Measurements from ENCODE around the gene ATP1A3.
A peak's percentile ranks its signal among the peaks of the same experiment; 100 is the strongest.

The ATP1A3 gene

DNA sequence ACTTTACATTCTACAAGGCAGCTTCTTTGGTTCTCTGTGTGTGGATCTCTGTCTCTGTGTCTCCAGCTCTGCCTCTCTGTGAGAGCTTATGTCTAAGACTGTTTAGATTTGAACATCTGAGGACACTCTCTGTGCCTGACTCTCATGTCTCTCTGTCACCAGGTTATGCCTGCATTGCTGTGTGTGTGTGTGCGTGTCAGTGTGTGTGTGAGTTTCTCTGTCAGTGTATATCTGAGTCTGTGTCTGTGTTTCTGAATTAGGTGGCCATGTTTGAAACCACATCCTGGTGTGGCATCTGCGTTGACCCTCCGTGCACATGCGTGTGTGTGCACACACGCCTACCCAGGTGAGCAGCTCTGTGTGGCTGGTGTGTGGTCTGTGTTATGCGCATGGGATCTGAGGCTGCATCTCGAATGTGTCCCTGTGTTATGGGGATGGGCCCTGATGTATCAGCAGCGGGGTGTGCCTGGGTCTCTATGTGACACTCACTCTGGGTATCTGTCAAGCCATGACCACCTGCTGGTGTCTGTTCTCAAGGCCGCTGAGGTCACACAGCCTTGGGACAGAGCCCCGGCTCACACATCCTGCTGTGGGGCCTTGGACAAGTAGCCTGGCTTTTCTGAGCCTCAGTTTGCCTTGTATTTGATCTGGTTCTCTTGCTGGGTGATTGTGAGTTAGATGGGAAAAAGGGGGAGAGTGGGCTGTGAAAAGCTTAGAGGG, 6.7 kb downstream of the ATP1A3 start:
- DNase-seq (ENCODE audit: low read depth), result no peak

DNA sequence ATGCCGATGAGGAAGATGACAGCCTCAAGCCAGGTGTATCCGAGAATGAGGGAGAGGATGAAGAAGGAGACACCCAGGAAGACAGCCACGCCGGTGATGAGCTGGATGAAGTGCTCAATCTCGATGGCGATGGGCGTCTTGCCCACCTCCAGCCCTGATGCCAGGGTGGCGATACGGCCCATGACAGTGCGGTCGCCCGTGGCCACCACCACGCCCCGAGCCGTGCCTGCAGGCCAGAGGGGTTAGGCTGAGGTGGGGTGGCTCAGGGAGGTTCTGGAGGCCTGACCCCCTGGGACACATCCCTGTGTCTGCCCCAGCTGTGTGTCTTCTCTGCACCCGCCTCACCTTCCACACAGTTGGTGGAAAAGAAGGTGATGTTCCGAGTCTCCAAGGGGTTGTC, 9.1 kb downstream of the ATP1A3 start:
- DNase-seq (ENCODE audit: low read depth), result no peak

DNA sequence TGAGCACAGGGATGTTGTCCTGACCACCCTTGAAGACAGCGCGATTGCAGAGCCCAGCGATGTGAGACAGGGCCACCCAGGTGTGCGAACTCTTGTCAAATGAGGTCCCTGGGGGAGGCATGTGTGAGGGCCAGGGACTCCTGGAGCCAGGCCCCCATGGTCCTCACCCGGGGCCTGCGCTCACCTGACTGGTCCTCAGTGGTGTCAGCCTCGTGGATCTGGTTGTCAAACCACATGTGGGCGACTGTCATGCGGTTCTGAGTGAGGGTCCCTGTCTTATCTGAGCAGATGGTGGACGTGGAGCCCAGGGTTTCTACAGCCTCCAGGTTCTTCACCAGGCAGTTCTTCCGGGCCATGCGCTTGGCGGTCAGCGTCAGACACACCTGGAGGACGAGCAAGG, 12.3 kb downstream of the ATP1A3 start:
- DNase-seq (ENCODE audit: low read depth), result no peak

DNA sequence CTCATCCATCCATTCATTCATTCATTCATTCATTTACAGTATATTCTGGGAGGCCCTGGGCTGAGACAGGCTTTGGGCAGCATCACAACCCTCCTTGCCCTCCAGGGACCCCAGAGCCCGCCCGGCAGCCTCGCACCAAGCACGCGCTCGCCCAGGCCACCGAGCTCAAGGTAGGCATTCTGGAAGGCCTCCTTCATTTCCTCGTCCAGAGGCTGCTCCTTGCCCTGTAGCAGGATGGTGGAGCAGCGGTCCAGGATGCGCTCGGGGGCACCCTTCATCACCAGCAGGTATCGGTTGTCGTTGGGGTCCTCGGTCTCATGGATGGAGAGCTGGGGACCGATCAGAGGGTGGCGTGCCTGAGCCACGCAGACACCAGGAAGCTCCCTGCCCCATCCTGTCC, 15.6 kb downstream of the ATP1A3 start:
- DNase-seq (ENCODE audit: low read depth), result no peak

DNA sequence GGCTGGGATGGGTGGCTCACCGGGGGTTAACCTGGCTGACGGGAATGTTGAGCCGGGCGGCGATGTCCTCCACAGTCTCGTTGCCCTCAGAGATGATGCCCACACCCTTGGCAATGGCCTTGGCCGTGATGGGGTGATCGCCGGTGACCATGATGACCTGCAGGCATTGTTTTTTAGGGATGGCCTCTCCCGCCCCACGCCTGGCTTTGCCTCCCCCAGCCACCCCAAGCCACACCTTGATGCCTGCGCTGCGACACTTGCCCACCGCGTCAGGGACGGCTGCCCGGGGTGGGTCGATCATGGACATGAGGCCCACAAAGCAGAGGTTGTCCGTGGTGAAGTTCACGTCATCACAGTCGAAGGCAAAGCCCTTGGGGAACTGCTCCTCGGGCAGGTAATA, 16.1 kb downstream of the ATP1A3 start:
- DNase-seq (ENCODE audit: low read depth), result no peak

DNA sequence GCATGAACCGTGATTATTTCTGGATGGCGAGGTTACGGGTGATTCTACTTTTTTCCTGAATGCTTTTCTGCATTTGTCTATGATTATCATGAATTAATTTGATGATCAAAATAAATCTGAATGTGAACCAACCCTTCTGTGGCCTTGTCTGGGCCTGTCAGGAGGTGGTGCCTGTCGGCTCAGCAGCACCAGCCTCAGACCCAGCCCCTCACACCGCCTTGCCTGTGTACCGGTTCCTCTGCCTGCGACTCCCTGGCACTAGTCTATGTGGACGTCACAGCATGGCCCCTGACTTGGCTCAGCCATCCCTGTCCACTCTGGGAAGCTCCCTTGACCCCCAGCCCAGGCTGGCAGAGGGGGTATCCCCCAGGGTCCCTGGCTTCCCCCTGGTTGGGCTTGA, 19.4 kb downstream of the ATP1A3 start:
- no peak for DNase-seq (ENCODE audit: low read depth)

DNA sequence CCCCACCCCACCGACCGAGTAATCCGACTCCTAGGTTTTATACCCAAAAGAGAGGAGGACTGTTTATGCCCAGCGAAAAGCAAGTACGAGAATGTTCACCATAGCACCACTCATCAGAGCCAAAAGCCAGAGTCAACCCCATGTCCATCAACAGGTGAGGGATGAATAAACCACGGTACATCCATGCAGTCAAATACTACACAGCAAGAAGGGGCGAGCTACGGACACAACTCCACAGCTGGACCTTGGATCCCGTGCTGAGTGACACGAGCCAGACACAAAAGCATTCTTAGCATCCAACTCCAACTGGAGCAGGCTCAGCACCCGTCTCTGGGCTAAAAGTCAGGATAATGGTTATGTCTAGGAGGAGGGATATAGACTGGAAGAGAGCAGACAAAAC, 22.7 kb downstream of the ATP1A3 start:
- no peak for DNase-seq (ENCODE audit: low read depth)

DNA sequence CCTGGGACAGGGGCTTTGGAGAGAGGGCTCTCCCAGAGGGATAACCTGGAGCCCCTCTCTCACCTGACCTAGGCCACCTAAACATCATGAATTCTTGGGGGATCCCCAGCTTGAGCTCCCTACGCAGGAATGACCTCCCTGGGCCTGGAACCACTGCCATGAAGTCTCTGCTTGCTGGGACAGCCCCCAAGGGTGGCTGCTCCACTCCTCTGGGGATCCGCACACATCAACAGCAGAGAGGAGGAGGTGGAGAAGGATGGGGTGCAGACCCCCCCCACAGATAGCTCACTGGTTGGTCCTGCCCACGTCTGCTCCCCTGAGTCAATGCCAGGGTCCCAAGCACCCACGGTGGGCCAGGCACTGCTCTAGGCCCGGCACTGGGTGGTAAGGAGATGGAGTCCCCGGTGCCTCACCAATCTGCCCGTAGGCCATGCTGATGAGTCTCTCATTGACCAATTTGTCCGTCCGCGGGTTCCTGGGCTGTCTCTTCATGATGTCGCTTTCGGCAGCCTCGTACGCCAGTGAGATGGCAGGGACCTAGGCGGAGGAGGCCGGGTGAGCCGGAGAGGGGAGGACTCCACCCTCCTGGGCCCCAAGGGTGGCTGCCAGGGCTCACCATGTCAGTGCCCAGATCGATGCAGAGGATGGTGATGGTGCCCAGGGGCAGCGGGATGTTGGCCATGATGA, 24.1 kb downstream of the ATP1A3 start:
- no peak for DNase-seq (ENCODE audit: low read depth)

DNA sequence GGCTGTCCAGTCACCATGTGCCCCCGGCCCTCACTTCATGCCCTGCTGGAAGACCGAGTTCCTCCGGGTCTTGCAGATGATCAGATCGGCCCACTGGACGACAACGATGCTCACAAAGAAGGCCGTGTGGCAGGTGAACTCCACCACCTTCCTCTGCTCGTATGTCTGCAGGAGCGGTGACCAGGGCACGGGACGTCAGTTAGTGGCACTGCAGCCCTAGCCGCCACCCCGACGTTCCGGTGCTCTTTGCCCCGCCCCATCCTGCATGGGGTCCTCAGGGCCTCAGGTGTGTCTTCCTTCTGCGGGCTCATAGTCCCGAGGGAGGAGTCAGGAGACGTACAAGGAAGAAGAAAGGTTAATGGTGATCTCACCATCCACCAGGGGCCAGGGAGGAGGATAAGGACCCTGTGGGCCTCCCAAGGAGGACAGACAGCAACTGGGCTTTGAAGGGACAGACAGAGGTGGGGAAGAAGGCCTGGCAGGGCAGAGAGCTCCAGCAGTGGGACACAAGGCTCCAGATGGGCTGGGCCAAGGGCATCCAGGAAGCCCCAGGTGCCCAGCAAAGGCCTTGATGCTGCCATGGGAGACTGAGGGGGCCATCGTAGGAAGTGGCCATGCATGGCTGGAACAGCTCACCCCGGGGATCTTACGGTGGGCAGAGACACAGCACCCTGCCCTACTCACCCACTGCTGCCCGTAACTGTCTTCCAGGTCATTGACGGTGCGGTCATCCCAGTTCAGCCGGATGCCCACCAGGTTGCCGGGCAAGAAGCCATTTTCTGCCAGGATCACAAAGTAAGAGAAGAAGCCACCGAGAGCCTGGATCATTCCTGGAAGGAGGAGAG, 25.1 kb downstream of the ATP1A3 start:
- DNase-seq (ENCODE audit: low read depth), result no peak

DNA sequence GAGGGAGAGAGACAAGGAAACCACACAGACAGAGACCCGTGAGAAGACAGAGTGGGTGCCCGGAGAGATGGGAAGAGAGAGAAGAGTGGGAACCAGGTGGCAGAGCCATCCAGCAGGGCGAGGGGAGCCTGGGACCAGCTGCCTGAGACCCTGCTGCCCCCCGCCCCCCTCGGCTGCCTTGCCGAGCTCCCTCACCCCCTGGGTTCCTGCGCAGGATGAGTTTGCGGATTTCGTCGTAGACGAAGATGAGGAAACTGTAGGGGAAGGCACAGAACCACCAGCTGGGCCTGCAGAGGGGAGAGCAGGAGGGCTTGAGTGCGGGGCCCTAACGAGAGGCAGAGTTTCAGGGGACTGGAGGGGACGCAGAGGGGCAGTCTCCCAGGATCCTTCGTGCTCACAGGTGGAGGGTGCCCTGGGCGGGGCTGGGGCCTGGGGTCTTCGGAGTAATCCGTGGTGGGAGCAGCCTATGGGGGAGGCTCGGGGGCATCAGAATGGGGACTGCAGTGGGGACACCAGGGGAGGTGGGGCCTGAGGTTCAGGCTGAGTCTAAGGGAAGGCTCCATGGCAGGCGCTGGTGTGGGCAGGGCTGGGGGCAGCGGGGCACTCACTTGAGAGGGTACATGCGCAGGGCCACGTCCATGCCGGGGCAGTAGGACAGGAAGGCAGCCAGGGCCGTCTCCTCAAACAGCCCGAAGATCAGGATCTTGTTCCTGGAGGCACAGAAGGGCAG, 26.8 kb downstream of the ATP1A3 start:
- DNase-seq (ENCODE audit: low read depth), result no peak

DNA sequence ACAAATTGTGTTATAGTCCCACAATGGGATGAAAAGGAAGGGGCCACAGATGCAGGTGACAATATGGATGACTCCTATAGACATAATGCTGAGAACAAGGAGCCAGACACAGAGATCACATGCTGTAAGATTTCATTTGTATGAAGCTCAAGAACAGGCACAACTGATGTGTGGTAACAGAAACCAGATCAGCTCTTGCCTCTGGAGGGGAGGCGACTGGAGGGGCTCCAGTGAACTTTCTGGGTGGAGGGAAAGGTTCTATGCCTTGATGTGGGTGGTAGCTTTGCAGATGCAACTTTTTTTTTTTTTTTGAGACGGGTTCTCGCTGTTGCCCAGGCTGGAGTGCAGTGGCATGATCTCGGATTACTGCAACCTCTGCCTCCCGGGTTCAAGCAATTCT, 28.9 kb downstream of the ATP1A3 start:
- DNase-seq (ENCODE audit: low read depth), result no peak

DNA sequence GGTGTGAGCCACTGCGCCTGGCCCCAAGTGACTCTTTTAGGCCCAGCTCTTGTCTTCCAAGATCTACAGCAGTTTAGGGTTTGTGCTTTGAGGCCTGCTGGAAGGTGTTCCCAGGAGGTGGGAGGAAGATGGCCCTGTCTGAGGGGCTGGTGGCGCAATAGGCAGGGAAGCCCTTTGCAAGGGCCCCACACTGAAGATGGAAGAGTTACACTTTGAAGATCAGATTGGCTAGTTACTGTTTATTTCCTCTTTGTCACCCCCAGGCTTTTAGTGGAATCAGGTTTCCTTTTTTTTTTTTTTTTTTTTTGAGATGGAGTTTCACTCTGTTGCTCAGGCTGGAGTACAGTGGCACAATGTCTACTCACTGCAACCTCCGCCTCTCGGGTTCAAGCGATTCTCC, 33.1 kb downstream of the ATP1A3 start:
- DNase-seq (ENCODE audit: low read depth), result no peak

DNA sequence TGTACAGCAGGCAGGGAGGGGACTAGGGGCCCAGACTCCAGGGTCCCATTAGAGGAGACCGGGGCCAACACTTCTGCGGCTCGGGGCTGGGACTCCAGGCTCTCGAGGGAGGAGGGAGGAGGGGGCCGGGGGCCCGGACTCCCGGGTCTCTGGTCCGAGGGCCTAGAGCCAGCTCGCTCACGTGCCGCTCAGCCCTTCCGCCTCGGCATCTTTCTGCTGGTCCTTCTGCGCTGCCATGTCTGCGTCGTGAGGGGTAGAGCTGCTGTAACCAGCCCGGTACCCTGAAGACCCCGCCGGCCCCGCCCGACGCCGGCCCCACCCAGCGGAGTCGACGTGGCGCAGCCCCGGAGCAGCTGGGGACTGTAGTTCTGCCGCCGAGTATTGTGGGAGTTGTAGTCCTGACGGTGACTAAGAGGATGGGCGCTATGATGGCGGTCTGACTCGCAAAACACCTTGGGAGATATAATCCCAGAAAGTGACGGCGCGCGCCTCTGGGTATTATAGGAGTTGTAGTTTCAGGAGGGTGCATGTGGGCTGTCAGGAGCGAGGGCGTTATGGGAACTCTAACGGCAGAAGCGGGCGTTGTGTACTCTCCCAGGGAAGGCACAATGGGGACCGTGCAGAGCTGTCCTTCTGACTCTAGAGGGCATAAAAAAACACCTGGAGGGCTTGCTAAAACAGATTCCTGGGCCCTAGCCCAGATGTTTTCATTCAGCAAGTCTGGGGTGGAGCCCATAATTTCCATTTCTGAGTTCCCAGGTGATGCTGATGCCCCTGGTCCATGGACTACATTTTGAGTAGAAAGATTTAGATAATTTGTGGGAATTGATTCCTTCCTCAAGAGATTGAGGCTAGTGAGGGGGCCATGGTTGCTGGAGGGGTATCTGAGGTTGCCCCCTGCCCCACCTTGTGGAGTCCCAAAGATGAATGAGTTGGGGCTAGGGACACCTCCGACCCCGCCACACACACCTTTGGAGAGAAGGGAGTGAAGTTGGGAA, 34.7 kb downstream of the ATP1A3 start, which contains the start of gene RABAC1:
Gene RABAC1 (minus strand): TSS at position 266 of the 998 bp plus-strand sequence. CDS start 29 bp downstream, at position 237.
- DNase-seq (ENCODE audit: low read depth), result peak; percentile 83

DNA sequence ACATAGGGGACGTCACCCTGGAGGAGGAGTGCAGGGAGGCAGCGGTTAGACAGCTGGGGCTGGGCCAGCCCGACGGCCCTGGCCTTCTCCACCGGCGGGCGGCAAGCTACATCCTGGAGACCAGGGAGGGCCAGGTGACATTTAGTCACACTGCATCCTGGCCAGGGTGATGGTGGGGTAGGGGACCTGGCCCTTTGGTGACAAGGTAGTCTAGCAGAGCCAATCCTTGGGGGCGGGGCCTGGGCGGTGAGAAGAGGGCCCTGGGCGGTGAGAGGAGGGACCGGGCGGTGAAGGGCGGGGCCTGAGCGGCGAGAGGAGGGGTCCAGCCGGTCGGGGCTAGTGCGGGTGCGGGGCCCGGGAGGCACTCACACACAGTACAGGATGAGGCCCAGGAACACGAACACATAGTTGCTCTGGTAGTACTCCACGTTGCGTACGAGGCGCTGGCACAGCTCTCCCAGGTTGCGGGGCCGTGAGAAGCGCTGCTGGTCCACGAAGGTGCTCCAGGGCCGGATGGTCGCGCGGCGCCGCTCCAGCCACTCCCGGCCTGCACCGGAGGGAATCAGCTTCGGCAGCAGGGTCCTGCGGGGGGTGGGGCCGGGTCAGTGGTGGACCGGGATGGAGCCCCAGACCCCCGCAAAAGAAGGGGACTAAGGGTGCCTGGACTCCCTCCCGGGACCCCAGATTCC, 35.5 kb downstream of the ATP1A3 start:
- peak; percentile 77 for DNase-seq (ENCODE audit: low read depth)

DNA sequence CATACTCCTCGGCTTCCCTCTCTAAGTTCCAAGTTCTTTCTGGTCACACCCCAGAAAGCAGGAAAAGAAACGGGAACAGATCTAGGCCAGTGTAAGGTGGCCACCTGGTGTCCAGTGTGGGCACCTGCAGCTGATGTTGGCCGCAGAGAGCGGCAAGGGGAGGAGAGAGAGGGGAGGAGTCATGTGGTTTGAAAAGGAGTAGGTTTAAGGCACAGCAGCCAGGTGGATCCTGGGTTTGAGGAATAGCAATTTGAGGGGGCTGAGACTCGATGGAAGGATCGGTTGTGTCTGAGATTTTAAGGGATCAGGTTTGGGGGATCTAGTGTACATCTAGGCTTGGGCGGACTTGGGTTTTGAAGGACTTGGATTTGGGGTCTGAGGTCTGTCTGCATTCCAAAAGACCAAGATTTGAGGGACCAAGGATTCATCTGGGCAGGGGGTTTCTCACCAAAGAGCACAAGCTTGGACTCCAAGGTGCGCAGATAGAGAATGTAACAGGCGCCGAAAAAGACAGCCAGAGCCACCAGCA, 36.1 kb downstream of the ATP1A3 start:
- no peak for DNase-seq (ENCODE audit: low read depth)

DNA sequence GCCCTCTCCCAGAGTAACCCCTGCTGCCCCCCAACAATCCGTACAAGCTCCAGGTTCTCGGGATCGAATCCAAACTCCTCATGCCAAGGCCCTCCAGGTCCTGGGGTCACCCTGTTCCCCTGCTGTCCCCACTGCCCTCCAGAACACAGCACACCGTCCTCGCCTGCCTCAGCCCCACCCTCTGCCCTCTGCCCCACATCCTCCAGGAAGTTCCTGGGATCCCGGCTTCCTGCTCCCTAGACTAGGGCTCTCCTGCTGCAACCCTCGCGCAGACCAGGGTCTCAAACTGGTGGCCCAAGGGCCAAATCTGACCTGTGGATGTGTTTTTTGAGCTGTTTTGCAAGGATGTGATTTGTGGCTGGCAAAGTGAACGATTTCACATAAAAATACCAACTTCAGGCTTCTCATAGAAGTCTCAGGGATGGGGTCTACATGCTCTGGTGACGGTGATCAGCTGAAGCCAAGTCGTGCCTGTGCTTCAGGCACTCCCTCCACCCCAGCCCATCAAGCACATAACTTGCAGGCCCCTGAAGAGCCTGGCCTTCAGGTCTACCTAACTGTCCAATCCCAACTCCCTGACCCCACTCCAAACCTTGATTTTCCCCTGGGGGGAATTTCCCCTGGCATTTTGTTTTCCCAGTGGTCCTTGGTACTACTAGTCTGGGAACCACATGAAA, 36.7 kb downstream of the ATP1A3 start:
- DNase-seq (ENCODE audit: low read depth), result no peak

DNA sequence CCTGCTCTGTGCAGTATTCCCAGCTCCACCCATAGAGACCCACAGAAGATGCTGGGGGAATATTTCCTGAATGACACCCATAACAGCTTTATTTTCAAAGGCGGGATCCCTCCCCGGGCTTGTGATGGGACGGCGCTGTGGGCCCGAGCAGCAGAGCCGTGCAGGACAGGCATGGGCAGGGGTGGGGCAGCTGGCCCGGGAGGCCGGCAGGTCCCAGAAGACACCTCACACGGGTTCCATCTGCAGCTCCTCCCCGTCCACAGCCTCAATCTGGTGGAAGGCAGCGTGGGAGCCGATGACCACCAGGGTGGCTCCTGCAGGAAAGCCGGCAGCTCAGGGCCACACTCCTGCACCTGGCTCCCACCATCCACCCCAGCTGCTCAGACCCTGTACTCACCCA, 37.4 kb downstream of the ATP1A3 start:
- no peak for DNase-seq (ENCODE audit: low read depth)

DNA sequence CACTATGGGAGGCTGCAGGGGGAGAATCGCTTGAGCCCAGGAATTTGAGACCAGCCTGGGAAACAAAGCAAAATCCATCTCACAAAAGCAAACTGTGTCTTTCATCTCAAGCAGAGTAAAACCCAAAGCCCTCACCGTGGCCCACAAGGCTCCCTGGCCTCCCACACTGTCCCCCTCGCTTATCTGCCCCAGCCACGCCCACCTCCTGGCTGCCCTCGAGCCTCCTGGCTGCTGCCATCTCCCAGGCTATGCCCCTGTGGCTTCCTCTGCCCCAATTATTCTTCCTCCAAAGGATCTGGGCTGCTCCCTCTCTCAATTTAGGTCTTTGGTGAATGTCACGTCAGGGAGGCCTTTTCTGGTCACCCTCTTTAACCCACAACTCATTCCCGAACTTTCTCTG, 38.5 kb downstream of the ATP1A3 start:
- no peak for DNase-seq (ENCODE audit: low read depth)

DNA sequence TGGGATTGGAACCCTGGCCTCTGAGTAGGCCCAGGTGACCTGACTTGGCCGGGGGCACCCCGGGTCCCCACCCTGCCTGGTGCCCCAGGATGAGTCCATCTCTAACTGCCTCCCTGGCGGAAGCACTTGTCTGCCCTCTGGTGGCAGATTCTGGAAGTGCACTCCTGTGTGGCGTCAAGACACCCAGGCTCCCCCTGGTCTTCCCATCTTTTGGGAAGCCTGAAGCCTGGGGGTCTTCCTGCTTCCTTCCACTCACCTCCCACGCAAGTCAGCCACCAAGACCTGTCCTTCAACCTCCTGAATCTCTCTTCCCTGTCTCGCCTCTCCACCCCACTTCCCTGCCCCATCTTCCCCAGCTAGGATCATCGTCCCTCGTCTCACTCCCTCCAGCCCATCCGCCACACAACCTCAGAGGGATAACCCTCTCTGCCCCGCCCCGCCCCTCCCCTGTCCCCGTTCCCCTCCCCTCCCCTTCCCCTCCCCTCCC, 42.3 kb downstream of the ATP1A3 start:
- DNase-seq (ENCODE audit: low read depth), result peak; percentile 79

All from T follicular helper cell (primary cell).